Fibroblast of upper back skin (primary cell): ENCODE results near the gene ITPR2.
A peak's percentile ranks its signal among the peaks of the same experiment; 100 is the strongest.
"Not testable (repeated sequence)": the region's sequence is repeated elsewhere in the genome, so short reads cannot be mapped to it uniquely, and the experiment has no call there.

Experiments used
- DNase-seq: peaks from one replicate; pipeline ENCODE4 v3.0.0-alpha.2; 2013

ITPR2 gene

GRCh38 chr12:26556916-26557315 lies 276.1 kb downstream of the ITPR2 start:
- no peak for DNase-seq

GRCh38 chr12:26555139-26555538 lies 277.9 kb downstream of the ITPR2 start:
- peak; percentile 24 for DNase-seq

GRCh38 chr12:26554332-26554731 lies 278.7 kb downstream of the ITPR2 start:
- no peak for DNase-seq

GRCh38 chr12:26551385-26551784 lies 281.6 kb downstream of the ITPR2 start:
- no peak for DNase-seq

- no peak for DNase-seq
Measured at GRCh38 chr12:26548227-26548626, 284.8 kb downstream of the ITPR2 start.

GRCh38 chr12:26546535-26547314 lies 286.3 kb downstream of the ITPR2 start:
- DNase-seq, result no peak

GRCh38 chr12:26539131-26539530 lies 293.9 kb downstream of the ITPR2 start:
- no peak for DNase-seq

GRCh38 chr12:26537651-26538050 lies 295.3 kb downstream of the ITPR2 start:
- no peak for DNase-seq

GRCh38 chr12:26537126-26537525 lies 295.9 kb downstream of the ITPR2 start:
- no peak for DNase-seq

- DNase-seq, result no peak
Measured at GRCh38 chr12:26535826-26536225, 297.2 kb downstream of the ITPR2 start.

- DNase-seq, result peak; percentile 10
Measured at GRCh38 chr12:26534071-26534470, 298.9 kb downstream of the ITPR2 start.

- DNase-seq, result no peak
Measured at GRCh38 chr12:26533211-26533610, 299.8 kb downstream of the ITPR2 start.

- no peak for DNase-seq
Measured at GRCh38 chr12:26530461-26530860, 302.5 kb downstream of the ITPR2 start.

- no peak for DNase-seq
Measured at GRCh38 chr12:26528943-26529342, 304.1 kb downstream of the ITPR2 start.

- no peak for DNase-seq
Measured at GRCh38 chr12:26527682-26528081, 305.3 kb downstream of the ITPR2 start.

- DNase-seq, result no peak
Measured at GRCh38 chr12:26524862-26525465, 308.0 kb downstream of the ITPR2 start.

GRCh38 chr12:26523708-26524150 lies 309.3 kb downstream of the ITPR2 start:
- peak; percentile 81 for DNase-seq

- no peak for DNase-seq
Measured at GRCh38 chr12:26520869-26521268, 312.1 kb downstream of the ITPR2 start.

GRCh38 chr12:26520109-26520508 lies 312.9 kb downstream of the ITPR2 start:
- no peak for DNase-seq

GRCh38 chr12:26519462-26519861 lies 313.5 kb downstream of the ITPR2 start:
- DNase-seq, result no peak

- not testable (repeated sequence) for DNase-seq
Measured at GRCh38 chr12:26517320-26517719, 315.7 kb downstream of the ITPR2 start.

GRCh38 chr12:26514364-26514763 lies 318.6 kb downstream of the ITPR2 start:
- DNase-seq, result no peak

GRCh38 chr12:26513363-26514043 lies 319.5 kb downstream of the ITPR2 start:
- DNase-seq, result no peak

GRCh38 chr12:26512213-26512612 lies 320.8 kb downstream of the ITPR2 start:
- no peak for DNase-seq
